ENCODE measurements around the gene WIPI1.
"Not testable (repeated sequence)": the region's sequence is repeated elsewhere in the genome, so short reads cannot be mapped to it uniquely, and the experiment has no call there.

Gene WIPI1

DNA sequence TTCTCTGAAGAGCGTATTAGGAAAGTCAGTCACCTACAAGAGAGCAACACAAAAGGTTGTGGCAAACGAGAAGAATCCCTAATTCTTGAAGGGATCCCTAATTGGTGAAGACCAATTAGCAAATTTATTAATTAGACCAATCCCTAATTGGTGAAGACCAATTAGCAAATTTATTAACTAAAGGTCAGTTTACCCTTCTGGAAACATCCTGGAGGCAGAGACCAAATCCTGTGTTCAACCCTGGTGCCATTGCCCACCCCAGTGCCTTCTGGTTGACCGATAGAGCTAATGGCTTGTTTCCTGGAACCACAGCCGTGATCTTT, 74.2 kb downstream of the WIPI1 start:
- Histone ChIP-seq H3K9ac (ENCODE audit: low read length) (no peak overlapping the region), H3K27ac (ENCODE audit: low read depth, low read length) (no peak overlapping the region), H3K4me3 (ENCODE audit: low read length) (no peak overlapping the region), H3K36me3 (ENCODE audit: control insufficient read depth, insufficient read depth, low read length) (no peaks in the 10 kb centered on the region), H3K27me3 (ENCODE audit: control insufficient read depth, insufficient read depth, low read length) (no peaks in the 10 kb centered on the region), H3K4me1 (ENCODE audit: control insufficient read depth, insufficient read depth, low read length) (peaks cover 2% of the 10 kb centered on the region)

DNA sequence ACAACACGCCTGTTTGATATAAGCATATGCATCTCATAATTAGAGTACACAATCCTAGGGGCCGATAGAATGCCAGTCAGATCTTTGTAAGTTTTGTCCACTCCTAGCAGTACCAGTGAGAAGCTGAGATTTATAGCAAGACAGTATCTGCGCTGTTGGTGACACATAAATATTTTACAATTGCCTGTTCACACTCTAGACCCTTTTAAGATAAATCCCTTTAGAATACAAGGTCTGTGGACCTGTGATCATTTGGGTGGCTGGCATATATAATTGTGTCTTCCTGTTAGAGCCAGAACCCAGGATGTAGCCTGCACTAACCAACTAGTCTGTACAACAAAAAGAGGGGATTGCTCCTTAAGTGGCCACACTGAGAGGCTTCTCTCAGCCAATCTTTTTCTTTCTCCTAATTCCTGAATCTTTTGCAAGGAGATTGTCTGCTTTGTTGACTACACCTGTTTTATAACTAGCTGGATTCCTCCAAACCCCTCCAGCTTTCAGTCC, 74.7 kb downstream of the WIPI1 start:
- H3K27ac ChIP-seq (ENCODE audit: low read depth, low read length), result no peak overlapping the region
- no peaks in the 10 kb centered on the region for H3K27me3 ChIP-seq (ENCODE audit: control insufficient read depth, insufficient read depth, low read length)
- H3K4me3 ChIP-seq (ENCODE audit: low read length), result no peak overlapping the region
- no peak overlapping the region for H3K9ac ChIP-seq (ENCODE audit: low read length)
- peaks cover 2% of the 10 kb centered on the region for H3K4me1 ChIP-seq (ENCODE audit: control insufficient read depth, insufficient read depth, low read length)
- H3K36me3 ChIP-seq (ENCODE audit: control insufficient read depth, insufficient read depth, low read length), result no peaks in the 10 kb centered on the region

DNA sequence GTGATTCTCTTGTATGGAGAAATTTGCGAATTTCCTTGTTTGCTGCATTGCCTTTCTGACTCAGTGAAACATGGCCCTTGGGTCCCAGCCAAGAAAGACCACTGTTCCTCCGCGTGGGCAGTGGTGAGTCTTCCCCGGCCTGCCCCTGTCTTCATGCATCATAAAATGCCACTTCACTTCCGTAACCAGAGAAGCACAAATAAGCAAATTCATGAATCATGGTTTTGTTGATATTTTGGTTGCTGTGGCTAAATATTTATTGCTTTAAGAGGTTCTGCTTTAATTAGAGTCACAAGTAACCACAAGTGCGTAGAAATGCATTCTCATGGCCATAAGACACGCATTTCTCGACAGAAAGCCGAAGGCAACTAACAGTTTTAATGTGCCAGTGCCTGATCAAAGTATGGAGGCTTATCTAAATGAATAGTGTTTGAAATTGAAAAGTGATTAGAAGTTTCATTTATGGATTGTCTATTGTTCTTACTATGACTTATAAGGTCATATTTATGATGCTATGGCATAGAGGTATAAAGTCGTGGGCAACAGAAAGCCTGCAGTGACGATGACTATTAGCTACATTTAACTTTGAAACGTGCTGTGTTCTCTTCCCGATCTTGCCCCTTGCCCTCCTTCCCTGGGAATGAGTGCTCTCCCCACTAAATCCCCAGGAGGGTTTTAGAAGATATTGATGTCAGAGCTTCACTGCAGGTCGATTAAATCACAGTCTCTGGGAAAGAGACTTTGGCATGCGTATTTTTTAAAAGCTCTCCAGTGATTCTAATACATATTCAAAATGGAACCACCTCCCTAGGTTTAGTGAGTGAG, 76.0 kb downstream of the WIPI1 start:
- no peak overlapping the region for H3K27ac ChIP-seq (ENCODE audit: low read depth, low read length)
- no peak overlapping the region for H3K9ac ChIP-seq (ENCODE audit: low read length)
- H3K36me3 ChIP-seq (ENCODE audit: control insufficient read depth, insufficient read depth, low read length), result no peaks in the 10 kb centered on the region
- no peaks in the 10 kb centered on the region for H3K27me3 ChIP-seq (ENCODE audit: control insufficient read depth, insufficient read depth, low read length)
- H3K4me1 ChIP-seq (ENCODE audit: control insufficient read depth, insufficient read depth, low read length), result peaks cover 2% of the 10 kb centered on the region
- H3K4me3 ChIP-seq (ENCODE audit: low read length), result no peak overlapping the region

DNA sequence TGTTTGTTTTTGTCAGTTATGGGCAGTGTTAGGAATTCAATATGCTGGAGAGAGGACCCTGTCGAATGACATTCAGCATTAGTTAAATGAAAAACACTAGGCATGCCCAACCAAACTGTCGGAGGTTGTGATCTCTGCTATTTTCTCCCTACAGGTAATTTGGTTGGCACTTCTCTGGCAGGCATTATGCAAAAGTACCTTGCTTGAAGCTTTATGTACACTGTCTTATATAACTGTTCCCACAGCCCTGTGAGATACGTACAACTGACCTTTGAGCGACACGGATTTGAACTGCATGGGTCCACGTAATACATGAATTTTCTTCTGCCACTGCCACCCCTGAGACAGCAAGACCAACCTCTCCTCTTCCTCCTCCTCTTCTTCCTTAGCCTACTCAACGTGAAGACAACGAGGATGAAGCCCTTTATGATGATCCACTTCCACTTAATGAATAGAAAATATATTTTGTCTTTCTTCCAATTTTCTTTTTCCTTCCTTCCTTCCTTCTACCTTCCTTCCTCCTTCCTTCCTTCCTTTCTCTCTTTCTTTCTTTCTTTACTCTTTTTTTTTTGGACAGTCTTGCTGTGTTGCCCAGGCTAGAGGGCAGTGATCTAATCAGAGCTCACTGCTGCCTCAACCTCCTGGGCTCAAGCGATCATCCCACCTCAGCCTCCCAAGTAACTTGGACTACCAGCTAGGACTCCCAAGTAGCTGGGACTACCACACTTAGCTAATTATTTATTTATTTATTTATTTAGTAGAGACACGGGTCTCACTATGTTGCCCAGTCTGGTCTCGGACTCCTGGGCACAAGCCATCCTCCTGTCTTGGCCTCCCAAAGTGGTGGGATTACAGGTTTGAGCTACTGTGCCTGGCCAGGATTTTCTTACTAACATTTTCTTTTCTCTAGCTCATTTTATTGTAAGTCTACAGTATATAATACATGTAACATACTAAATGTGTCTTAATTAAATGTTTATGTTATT, 77.3 kb downstream of the WIPI1 start:
- Histone ChIP-seq H3K27me3 (ENCODE audit: control insufficient read depth, insufficient read depth, low read length) (no peaks in the 10 kb centered on the region), H3K27ac (ENCODE audit: low read depth, low read length) (no peak overlapping the region), H3K4me1 (ENCODE audit: control insufficient read depth, insufficient read depth, low read length) (peaks cover 2% of the 10 kb centered on the region), H3K4me3 (ENCODE audit: low read length) (no peak overlapping the region), H3K9ac (ENCODE audit: low read length) (no peak overlapping the region), H3K36me3 (ENCODE audit: control insufficient read depth, insufficient read depth, low read length) (no peaks in the 10 kb centered on the region)

DNA sequence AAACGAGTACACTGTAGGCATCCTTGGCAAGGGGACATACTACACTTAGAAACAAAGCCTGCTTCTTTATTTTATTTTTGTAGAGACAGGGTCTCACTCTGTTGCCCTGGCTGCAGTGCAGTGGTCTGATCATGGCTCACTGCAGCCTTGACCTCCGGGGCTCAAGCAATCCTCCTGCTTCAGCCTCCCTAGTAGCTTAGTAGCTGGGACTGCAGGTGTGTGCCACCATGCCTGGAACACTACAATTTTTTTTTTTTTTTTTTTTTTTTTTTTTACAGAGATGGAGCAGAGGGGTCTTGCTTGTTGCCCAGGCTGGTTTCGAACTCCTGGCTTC, 78.2 kb downstream of the WIPI1 start:
- no peaks in the 10 kb centered on the region for H3K36me3 ChIP-seq (ENCODE audit: control insufficient read depth, insufficient read depth, low read length)
- H3K4me1 ChIP-seq (ENCODE audit: control insufficient read depth, insufficient read depth, low read length), result peaks cover 2% of the 10 kb centered on the region
- no peaks in the 10 kb centered on the region for H3K27me3 ChIP-seq (ENCODE audit: control insufficient read depth, insufficient read depth, low read length)
- H3K9ac ChIP-seq (ENCODE audit: low read length), result no peak overlapping the region
- H3K27ac ChIP-seq (ENCODE audit: low read depth, low read length), result peak overlapping the region; percentile 49
- H3K4me3 ChIP-seq (ENCODE audit: low read length), result no peak overlapping the region

DNA sequence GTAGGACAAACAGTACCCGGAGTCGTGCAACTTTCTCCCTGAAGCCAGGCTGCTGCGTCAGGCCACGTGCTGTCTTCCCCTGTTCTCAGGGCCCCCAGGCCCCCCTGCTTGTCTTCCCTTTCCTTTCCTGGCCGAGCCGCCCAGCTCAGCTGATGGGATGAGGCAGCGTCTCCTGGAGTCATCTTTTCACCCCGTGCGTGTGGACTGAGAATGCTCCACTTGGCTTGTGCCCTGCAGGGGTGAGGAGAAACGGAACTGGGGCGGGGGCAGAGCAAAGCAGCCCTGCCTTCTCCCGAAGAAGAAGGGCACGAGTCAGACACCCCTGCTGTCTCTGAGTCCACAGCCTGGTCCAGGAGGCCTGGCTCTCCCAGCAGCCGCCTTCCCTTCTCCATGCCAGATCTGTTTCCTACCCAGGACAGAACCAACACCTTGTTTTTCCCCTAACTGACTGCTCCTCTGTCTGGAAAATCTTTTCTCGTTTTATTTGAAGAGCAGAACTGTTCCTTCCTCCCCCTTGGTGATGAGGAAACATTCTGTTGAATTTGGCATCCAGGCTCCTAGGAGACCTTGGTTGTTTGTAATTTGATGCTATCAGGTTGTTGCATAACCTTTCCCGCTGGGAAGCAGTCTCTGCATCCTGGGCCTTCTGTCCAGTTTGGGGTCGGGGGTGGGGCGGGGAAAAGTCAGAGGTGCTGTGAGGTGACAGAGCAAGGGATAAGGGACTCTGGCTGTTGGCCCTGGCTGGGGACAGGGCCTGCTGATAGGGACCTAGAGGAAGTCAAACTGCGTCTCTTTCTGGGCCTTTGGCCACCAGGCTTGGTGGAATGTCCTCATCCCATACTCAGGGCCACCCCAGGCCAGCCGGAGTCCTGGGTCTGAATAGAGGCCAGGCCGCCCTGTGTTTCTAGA, 78.8 kb downstream of the WIPI1 start:
- peak overlapping the region; percentile 73 for H3K27ac ChIP-seq (ENCODE audit: low read depth, low read length)
- H3K27me3 ChIP-seq (ENCODE audit: control insufficient read depth, insufficient read depth, low read length), result no peaks in the 10 kb centered on the region
- H3K4me1 ChIP-seq (ENCODE audit: control insufficient read depth, insufficient read depth, low read length), result peaks cover 2% of the 10 kb centered on the region
- H3K9ac ChIP-seq (ENCODE audit: low read length), result no peak overlapping the region
- no peaks in the 10 kb centered on the region for H3K36me3 ChIP-seq (ENCODE audit: control insufficient read depth, insufficient read depth, low read length)
- H3K4me3 ChIP-seq (ENCODE audit: low read length), result no peak overlapping the region

DNA sequence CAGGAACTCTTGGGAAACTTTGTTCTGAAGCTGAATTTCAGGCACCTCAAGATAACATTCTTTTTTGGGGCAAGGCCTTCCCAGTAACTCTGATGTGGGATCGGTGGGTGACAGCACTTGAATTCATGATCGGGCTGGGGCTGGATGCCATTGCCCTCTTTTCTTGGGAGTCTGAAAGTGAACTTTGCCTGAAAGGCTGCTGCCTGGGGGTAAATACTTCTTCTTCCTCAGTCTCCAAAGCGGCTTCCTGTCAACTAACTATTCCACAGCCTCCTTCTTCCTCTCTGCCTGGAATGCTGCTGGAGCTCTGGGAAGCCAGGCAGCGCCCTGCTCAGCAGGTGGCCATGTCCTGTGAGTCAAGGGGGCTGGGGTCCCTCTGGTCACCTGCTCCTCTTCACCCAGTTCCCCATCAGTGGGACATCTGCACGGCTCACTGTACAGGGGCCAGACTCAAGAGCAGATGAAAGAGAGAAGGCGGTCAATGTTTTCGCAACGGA, 79.5 kb downstream of the WIPI1 start:
- Histone ChIP-seq H3K4me1 (ENCODE audit: control insufficient read depth, insufficient read depth, low read length) (peaks cover 2% of the 10 kb centered on the region), H3K27me3 (ENCODE audit: control insufficient read depth, insufficient read depth, low read length) (no peaks in the 10 kb centered on the region), H3K9ac (ENCODE audit: low read length) (peak overlapping the region; percentile 0), H3K36me3 (ENCODE audit: control insufficient read depth, insufficient read depth, low read length) (no peaks in the 10 kb centered on the region), H3K4me3 (ENCODE audit: low read length) (no peak overlapping the region), H3K27ac (ENCODE audit: low read depth, low read length) (peak overlapping the region; percentile 73)

DNA sequence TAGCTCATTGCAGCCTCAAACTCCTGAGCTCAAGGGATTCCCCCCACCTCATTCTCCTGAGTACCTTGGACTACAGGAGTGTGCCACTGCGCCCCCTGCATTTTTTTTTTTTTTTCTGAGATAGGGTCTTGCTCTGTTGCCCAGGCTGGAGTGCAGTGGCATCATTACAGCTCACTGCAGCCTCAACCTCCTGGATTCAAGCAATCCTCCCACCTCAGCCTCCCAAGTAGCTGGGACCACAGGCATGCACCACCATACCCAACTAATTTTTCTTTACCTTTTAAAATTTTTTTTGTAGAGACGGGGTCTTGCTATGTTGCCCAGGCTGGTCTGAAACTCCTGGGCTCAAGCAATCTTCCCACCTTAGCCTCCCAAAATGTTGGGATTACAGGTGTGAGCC, 81.1 kb downstream of the WIPI1 start:
- not testable (repeated sequence) for H3K4me3 ChIP-seq (ENCODE audit: low read length); H3K27me3 ChIP-seq (ENCODE audit: control insufficient read depth, insufficient read depth, low read length); H3K4me1 ChIP-seq (ENCODE audit: control insufficient read depth, insufficient read depth, low read length); H3K27ac ChIP-seq (ENCODE audit: low read depth, low read length); H3K9ac ChIP-seq (ENCODE audit: low read length); H3K36me3 ChIP-seq (ENCODE audit: control insufficient read depth, insufficient read depth, low read length)

DNA sequence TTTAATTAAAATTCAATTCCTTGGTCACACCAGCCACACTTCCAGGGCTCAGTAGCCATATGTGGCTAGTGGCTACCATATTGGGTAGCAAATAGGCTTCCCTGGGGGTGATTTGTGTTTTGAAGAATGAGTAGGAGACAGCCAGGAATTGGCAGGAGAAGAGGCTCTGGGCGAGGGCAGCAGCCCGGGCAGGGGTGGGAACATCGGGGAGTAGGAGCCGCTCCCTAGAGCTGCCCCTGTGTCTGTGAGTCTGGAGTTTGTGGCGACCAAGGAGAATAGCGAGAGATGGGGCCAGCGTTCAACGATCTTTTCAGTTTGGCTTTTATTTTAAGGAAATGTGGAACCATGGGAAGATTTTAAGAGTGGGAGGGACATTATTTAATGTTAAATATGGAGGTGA, 81.7 kb downstream of the WIPI1 start:
- no peaks in the 10 kb centered on the region for H3K27me3 ChIP-seq (ENCODE audit: control insufficient read depth, insufficient read depth, low read length)
- no peak overlapping the region for H3K27ac ChIP-seq (ENCODE audit: low read depth, low read length)
- H3K9ac ChIP-seq (ENCODE audit: low read length), result no peak overlapping the region
- peaks cover 2% of the 10 kb centered on the region for H3K4me1 ChIP-seq (ENCODE audit: control insufficient read depth, insufficient read depth, low read length)
- no peaks in the 10 kb centered on the region for H3K36me3 ChIP-seq (ENCODE audit: control insufficient read depth, insufficient read depth, low read length)
- no peak overlapping the region for H3K4me3 ChIP-seq (ENCODE audit: low read length)
